GM10266 (cell line): ENCODE data around the gene TIMP4.
A peak's percentile ranks its signal among the peaks of the same experiment; 100 is the strongest.

Source experiments
- DNase-seq: peaks from one replicate; pipeline ENCODE4 v3.0.0; 2012; ENCODE audit errors: extremely low spot score
- CTCF ChIP-seq: IDR thresholded peaks from 2 replicates; pipeline ENCODE4 v1.5.1; 2012; ENCODE audit warnings: mild to moderate bottlenecking, low read depth; ENCODE audit not compliant: control insufficient read depth, insufficient read depth; ENCODE audit errors: missing control alignments

TIMP4 gene

GRCh38 chr3:12179441-12179840 is 20.7 kb upstream of the TIMP4 start:
- no peak for DNase-seq
- no peak for TF ChIP-seq CTCF

GRCh38 chr3:12178091-12178820 is 19.5 kb upstream of the TIMP4 start:
- TF ChIP-seq CTCF: no peak
- DNase-seq: no peak

DNA sequence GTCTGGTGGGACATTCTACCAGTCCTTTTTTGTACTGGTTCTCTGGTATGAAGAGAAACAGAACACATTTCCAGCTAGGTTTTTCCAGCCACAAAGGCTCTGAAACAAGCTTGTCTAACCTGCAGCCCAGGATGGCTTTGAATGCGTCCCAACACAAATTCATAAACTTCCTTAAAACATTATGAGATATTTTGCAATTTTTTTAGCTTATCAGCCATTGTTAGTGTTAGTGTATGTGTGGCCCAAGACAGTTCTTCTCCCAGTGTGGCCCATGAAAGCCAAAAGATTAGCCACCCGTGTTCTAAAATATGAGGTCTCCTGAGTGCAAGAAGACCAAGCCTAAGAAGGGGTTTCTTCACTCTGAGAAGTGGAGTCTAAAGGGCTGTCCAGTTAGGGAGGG is 18.4 kb upstream of the TIMP4 start:
- TF ChIP-seq CTCF: no peak
- no peak for DNase-seq

GRCh38 chr3:12175844-12176453 is 17.2 kb upstream of the TIMP4 start:
- DNase-seq: peak; percentile 56
- TF ChIP-seq CTCF: peak; percentile 87

DNA sequence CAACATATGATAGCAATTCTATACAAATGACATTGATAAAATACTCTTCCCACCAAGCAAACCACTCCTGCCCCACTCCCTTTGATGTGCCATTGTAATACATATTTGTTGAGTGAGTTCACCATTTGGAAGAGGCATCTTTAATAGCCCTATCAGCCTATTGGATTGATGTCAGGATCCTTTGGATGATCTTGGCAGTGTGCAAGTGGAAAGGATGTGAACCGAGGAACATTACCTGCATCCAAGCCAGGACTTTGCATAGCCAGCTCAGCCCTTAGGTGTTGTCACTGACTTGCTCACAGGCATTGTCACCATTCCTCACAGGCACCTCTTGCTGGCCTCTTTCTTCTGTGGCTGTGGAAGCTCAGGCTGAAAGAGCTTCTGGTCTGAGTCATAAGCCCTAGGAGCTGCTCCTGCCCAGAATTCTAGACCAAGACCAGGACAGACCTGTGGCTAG is 16.5 kb upstream of the TIMP4 start:
- TF ChIP-seq CTCF: no peak
- DNase-seq: no peak

DNA sequence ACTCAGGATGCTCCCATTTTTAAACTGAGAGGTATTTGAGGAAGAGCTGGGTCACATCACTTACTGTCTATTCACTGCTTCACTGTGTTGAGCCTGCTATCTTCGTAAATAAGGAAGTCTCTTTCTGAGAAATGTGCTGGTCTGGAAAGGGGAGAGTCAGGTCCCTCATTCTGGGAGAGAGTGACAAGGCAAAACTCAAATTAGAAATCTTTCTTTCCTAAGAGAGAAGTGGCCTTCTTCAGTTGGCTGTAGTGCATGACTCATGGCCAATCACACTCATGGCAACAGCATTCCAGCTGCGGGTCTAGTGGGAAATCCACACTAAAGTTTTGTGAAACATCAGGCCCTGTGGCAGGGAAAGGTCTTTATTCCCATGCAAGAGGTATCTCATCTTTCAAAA is 11.5 kb upstream of the TIMP4 start:
- no peak for TF ChIP-seq CTCF
- DNase-seq: no peak

DNA sequence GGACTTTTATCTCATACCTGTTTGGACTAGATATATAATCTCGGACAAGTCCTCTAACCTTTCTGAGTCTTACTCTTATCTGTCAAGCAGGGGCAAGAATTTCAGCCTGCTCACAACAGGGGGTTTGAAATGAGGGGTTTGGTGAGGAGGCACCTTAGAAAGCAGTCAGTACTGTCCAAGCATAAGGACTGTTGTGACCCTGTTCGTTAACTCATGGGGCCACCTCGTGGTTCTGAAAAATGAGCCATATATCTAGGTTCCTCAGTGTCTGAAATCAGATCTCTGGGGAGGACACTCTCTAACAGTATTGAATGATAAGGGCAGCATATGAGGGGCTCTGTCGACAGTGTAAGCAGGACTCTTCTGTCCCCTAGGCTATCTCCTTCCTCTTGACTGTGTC is 7.2 kb upstream of the TIMP4 start:
- no peak for TF ChIP-seq CTCF

More for the DNA sequence above, 7.2 kb upstream of the TIMP4 start:
- DNase-seq: no peak
